Measurements from ENCODE around the gene IL1B.

GRCh38 chr2:112836695-112837117, at the start of gene IL1B:
- TF ChIP-seq GATA2 (IDR thresholded peaks at IDR 0.05; ENCODE audit: low read depth, low read length), result no peak
- no peak for TF ChIP-seq GATA3 (IDR thresholded peaks at IDR 0.05; ENCODE audit: low read depth, low read length)

Data from SH-SY5Y (cell line).